Stimulated activated naive CD4-positive, alpha-beta T cell (primary cell): ENCODE results near the gene GTPBP3.

Experiments used
- DNase-seq, 6 experiments: peaks; one replicate each; lab custom pipeline; 2025; lab: John Stamatoyannopoulos, UW

Gene GTPBP3

DNA sequence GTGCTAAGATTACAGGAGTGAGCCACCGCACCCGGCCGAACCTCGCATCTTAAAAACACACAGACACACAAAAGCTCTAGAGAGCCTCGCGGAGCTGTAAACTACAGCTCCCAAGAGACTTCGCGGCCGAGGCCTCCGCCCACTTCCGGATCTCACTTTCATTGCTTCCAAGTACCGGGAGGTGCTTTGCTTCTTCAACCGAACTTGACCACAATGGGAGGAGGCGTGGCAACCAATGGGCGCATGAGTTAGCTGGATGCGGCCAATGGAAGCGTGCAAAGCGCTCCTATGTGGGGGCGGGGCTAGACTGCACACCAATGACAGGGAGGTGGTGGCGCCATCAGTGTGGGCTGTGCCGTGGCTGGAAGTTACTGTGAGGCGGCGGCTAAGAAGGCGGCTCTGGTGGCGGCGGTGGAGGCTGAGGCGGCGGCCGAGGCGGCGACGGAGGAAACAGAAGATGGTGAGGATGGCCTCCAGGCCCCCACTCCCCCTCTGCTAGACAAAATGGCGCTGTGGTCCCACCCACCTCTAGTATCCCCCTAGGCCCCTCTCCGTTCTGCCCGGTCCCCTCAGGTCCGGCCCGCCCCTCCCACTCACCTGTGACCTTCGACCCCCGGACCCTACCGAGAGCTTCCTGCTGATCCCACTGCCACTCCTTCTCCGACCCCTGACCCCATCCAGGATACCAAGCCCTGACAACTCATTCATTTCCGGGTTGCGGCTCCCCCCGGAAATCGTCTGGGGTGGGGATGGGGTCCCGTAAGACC, 28.0 kb upstream of the GTPBP3 start, which contains the start of gene DDA1:
TSS of gene DDA1 (plus strand) at position 366 of the 767 bp plus-strand sequence. CDS start at position 458, 92 bp downstream.
- peak; percentile 93 to 100 (median 99) for DNase-seq

DNA sequence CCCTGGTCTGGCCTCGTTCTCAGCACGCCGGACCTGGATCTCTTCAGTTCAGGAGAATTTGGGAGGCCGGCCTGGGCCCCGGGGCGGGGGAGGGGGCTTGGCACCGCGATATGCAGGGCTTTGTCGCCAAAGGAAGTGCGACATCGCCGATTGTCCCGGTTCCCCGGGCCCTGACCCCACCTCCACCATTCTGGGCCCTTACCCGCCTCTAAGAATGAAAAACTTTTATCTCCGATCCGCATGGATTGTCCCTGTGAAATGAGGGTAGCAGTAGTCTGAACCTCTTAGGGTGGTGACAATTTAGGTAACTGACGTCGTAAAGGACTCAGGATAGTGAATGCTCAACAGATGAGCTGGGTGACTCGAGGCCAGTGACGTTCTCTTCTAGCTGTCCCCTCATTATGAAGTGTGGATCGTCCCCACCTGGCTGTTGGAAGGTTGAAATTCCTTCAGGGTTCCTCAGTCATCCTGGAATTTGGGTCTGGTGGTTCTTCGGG, 27.3 kb upstream of the GTPBP3 start:
- peak in 3 of 6 experiments; percentile 45 to 61 (median 48) for DNase-seq

- no peak for DNase-seq
Observed at GRCh38 chr19:17311455-17312188, 25.7 kb upstream of the GTPBP3 start.

- DNase-seq: no peak
Observed at GRCh38 chr19:17312189-17313113, 24.9 kb upstream of the GTPBP3 start.

DNA sequence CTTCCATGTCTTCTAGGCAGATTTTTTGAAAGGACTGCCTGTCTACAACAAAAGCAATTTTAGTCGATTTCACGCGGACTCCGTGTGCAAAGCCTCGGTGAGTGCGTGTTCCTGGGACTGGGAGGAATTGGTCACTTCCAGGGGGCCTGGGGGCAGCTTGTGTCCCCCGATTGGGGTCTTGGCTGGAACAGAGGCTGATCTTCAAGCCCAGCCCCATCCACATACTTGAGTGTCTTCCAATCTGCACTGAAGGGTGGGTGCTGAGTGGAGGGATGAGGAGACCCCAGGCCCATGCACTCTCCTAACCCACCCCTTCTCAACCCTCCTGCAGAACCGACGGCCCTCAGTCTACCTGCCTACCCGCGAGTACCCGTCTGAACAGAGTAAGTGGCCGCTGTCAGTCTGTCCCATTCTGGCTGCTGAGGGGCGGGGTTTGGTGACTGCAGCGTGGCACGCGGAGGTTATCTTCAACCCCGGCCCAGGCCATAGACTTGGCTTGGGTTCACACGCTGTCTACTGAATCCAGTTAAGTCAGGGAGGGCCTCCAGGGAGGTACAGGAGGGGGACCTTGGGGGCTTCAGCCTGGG, 23.3 kb upstream of the GTPBP3 start:
- DNase-seq: no peak

DNA sequence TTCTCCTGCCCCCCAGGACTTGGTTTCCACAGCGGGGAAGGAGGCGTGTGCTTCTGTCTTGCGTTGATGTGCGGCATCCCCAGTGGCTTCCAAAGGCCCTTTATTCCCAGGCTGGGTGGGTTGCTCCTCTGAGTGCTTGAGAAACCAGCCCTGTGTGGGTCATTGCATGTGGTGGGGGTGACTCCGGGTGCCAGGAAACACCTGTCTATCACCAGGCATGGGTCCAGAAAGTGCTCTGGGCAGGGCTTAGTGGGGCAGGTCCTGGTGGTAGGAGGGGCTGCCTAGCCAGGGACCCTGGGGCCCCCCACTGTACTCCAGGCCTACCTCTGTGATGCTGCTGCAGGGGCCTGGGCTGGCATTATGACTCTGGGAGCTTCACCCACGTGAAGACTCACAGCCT, 18.4 kb upstream of the GTPBP3 start:
- no peak for DNase-seq

- no peak for DNase-seq
Observed at GRCh38 chr19:17319473-17320238, 17.7 kb upstream of the GTPBP3 start.

GRCh38 chr19:17320435-17320834, 16.9 kb upstream of the GTPBP3 start:
- DNase-seq: no peak

DNA sequence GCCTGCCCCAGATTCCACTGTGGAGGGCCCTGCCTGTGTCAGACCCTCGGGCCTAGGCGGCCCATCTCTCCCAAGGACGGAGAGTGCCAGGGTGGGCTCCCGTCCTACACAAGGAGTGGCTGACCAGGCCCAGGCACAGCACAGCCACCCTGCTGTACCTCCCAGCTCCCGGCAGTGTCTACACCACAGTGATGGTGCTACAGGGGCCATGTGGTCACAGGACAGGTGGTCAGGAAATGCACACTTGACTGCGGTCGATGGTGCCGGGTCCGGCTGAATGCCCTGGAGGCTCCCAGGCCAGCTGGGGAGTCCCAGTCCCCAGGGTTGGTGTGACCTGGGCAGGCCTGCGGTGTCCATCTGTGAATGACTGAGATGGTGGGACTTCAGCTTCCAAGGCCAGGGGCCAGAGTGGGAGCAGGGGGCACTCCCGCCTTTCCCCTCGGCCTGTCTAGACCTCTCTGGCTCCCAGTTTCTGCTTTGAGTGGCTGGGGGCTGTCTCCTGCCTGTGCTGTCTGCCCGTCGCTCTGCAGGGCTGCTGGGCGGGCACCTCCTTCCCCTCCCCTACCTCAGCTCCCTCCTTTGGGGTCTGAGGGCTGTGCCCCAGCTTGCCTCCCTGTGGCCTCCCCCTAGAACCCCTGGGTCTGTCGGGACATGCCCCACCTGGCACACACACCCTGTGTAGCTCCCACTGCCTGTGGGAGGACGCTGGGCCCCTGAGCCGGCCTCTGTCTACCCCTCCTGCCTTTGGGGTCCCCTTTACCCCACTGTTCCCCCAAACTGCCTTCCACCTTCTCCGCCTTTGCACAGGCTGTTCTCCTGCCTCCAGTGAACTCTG, 15.5 kb upstream of the GTPBP3 start:
- DNase-seq: no peak

- DNase-seq: no peak
Observed at GRCh38 chr19:17322854-17323253, 14.5 kb upstream of the GTPBP3 start.

- peak in 1 of 6 experiments; percentile 8 for DNase-seq
Observed at GRCh38 chr19:17323300-17323963, 13.9 kb upstream of the GTPBP3 start.

DNA sequence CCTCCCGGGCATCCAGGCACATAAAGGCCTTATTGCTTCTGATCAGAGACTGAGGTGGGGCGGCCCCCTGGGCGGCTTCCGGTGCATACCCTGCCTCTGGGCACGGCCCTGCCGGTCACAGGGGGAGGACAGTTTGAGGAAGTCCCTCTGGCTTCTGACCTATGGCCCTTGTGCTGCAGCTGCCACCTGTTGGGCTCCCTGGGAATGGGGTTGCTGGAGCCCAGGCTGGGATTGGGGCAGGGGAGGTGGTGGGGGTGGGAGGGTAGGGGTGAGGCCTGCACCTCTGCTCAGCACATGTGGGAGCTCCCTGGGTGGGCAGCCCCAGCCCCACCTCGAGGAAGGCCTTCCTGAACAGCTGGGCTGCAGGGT, 13.4 kb upstream of the GTPBP3 start:
- DNase-seq: peak in 1 of 6 experiments; percentile 12

DNA sequence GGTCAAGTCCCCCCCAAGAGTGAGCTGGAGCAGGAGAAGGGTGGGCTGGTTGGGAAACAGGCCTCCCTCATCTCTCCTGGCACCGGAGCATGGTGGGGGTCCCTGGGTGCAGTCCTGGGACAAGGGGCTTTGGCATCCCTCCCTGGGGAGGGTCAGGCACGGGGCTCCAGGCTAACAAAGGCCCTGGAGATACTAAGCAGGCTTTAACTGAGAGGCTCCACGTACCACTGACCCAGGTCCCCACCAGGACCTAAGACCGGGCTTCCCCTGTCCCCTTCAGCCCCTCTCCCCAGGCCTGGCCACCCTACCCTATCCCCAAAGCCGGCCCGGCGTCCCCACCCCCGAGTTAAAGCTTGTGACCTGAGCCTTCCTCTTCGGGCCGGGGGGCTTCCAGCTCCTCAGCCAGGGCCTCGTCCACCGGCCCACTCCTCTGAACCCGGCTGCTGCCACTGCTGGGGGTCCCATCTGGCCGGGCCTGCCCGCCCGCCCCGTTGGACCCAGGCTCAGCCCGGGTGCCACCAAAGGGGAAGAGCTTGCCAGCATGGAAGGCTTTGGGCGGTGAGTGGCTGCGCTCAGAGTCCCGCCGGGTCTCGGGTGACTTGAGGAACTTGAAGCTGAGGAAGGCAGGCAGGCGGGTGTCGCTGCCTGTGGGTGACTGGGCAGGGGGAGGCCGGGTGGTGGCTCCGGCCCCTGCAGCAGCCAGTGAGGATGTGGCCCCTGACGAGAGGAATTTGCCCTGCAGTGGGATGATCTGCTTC, 12.8 kb upstream of the GTPBP3 start:
- DNase-seq: no peak

DNA sequence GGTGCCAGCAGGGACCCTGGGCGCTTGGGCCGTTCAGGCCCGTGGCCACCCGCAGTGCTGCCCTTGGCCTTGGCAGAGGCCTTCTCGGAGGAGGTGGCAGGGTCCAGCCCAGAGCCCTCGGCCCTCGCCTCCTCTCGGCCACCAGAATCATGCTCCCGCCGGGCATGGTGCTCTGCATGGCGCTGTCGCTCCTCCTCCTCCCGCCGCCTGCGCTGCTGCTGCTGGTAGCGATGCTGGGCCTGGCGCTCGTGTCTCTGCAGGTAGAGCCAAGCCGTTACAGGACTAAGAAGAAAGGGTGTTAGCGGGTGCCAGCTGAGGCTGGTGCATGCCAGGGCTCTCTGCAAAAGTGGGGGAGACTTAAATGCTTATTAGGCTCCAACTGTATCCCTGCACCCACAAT, 12.2 kb upstream of the GTPBP3 start:
- no peak for DNase-seq

DNA sequence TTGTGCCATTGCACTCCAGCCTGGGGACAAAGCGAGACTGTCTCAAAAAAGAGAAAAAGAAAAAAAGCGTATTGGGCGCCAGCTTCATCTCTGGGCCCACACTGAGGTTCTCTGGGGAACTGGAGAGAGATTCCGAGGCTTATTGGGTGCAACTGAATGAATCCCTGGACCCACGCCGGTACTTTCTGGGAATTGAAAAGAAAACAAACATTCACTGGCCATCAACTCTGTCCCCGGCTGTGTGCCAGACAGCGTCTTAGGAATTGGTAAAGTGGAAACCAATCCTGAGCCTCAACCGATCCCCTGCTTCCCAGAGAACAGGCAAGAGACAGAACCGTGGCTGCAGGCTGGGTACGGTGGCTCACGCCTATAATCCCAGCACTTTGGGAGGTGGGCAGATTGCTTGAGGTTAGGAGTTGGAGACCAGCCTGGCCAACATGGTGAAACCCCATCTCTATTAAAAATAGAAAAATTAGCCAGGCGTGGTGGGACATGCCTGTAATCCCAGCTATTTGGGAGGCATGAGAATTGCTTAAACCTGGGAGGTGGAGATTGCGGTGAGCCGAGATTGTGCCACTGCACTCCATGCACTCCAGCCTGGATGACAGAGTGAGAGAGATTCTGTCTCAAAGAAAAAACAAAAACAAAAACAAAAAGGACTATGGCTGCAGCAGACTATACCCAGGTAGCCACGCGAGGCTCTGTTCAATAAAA, 11.3 kb upstream of the GTPBP3 start:
- DNase-seq: no peak

- DNase-seq: no peak
Observed at GRCh38 chr19:17326595-17326966, 10.8 kb upstream of the GTPBP3 start.

DNA sequence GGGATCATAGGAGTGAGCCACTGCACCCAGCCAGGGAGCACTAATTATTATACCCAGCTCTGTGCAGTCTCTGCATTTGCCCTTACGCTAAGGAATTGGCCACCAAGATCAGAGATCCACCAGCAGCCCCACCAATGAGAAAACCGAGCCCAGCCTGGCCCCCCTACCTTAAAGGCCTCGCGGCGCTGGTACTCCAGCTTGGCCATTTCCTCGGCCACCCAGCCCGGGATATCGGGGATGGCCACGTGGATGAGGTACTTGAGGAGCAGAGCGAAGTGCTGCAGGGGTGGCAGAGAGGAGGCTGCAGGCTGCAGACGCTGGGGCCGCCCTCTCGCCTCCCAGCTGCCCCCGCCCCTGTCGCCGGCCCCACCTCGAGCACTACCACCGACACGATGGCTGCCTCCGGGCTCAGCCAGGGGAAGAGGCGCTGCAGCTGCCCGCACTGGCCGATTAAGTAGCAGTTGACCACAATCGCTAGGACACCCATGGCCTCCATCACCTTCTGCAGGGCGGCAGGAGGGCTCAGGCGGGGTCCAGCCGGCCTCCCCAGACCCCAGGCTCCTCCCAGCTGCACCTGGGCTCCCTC, 10.2 kb upstream of the GTPBP3 start:
- no peak for DNase-seq
